H9 (cell line): ENCODE measurements around the gene PITRM1. TPM values are rescaled to one million over a fixed set of nuclear protein-coding genes. Genes with fewer than 3 reads are reported as not detected.
A peak's percentile ranks its signal among the peaks of the same experiment; 100 is the strongest.

Experiments used
- DNase-seq: peaks from one replicate; pipeline ENCODE4 v3.0.0-alpha.2; 2017
- H2AFZ ChIP-seq: one replicate; pipeline ENCODE4 v1.6.1; 2013; ENCODE audit warnings: mild to moderate bottlenecking, low read length, control low read depth, moderate library complexity
- H2AK5ac ChIP-seq: 2 replicates; pipeline ENCODE4 v1.6.1; 2013; ENCODE audit warnings: low read length, control low read depth, mixed read lengths; ENCODE audit not compliant: insufficient read length
- H2BK120ac ChIP-seq: one replicate; pipeline ENCODE4 v1.6.1; 2013; ENCODE audit warnings: low read depth, mild to moderate bottlenecking, low read length, control low read depth, inconsistent platforms; ENCODE audit not compliant: poor library complexity, severe bottlenecking
- H2BK12ac ChIP-seq: 2 replicates; pipeline ENCODE4 v1.6.1; 2013; ENCODE audit warnings: low read length, control low read depth, mixed read lengths, low read depth; ENCODE audit not compliant: insufficient read length
- H2BK15ac ChIP-seq: 2 replicates; pipeline ENCODE4 v1.6.1; 2013; ENCODE audit warnings: low read depth, low read length, control low read depth
- H2BK20ac ChIP-seq: one replicate; pipeline ENCODE4 v1.6.1; 2013; ENCODE audit warnings: low read depth, mild to moderate bottlenecking, low read length, control low read depth, inconsistent platforms; ENCODE audit not compliant: poor library complexity, severe bottlenecking
- H2BK5ac ChIP-seq: 2 replicates; pipeline ENCODE4 v1.6.1; 2013; ENCODE audit warnings: low read length, control low read depth, mixed read lengths; ENCODE audit not compliant: insufficient read length
- H3K14ac ChIP-seq: 2 replicates; pipeline ENCODE4 v1.6.1; 2013; ENCODE audit warnings: low read length, control low read depth; ENCODE audit not compliant: insufficient read depth
- H3K18ac ChIP-seq: 2 replicates; pipeline ENCODE4 v1.6.1; 2013; ENCODE audit warnings: low read depth, mild to moderate bottlenecking, mixed read lengths, low read length, control low read depth; ENCODE audit not compliant: insufficient read length
- H3K23ac ChIP-seq: 2 replicates; pipeline ENCODE4 v1.6.1; 2013; ENCODE audit warnings: low read length, control low read depth, mixed read lengths, low read depth; ENCODE audit not compliant: insufficient read length
- H3K23me2 ChIP-seq: 2 replicates; pipeline ENCODE4 v1.6.1; 2013; ENCODE audit warnings: low read depth, mild to moderate bottlenecking, mixed read lengths, low read length, control low read depth; ENCODE audit not compliant: insufficient read length, poor library complexity, severe bottlenecking
- H3K27ac ChIP-seq: 2 replicates; pipeline ENCODE4 v1.5.1; 2013; ENCODE audit warnings: low read length, control low read depth, mixed read lengths, low read depth; ENCODE audit not compliant: insufficient read length
- H3K27me3 ChIP-seq: 2 replicates; pipeline ENCODE4 v1.6.1; 2013; ENCODE audit warnings: low read length, control low read depth, inconsistent platforms; ENCODE audit not compliant: insufficient read depth
- H3K4ac ChIP-seq: 2 replicates; pipeline ENCODE4 v1.6.1; 2013; ENCODE audit warnings: low read depth, mild to moderate bottlenecking, control low read depth, inconsistent platforms, low read length, moderate library complexity
- H3K4me1 ChIP-seq: 2 replicates; pipeline ENCODE4 v1.6.1; 2013; ENCODE audit warnings: low read length, control low read depth, inconsistent platforms; ENCODE audit not compliant: insufficient read depth
- H3K4me2 ChIP-seq: 2 replicates; pipeline ENCODE4 v1.6.1; 2013; ENCODE audit warnings: low read length, control low read depth, mixed read lengths; ENCODE audit not compliant: insufficient read length, insufficient read depth
- H3K56ac ChIP-seq: 2 replicates; pipeline ENCODE4 v1.6.1; 2013; ENCODE audit warnings: low read depth, mild to moderate bottlenecking, mixed read lengths, low read length, control low read depth; ENCODE audit not compliant: insufficient read length
- H3K79me1 ChIP-seq: 2 replicates; pipeline ENCODE4 v1.6.1; 2013; ENCODE audit warnings: low read depth, mild to moderate bottlenecking, moderate library complexity, low read length, control low read depth, inconsistent platforms; ENCODE audit not compliant: insufficient read depth, poor library complexity, severe bottlenecking
- H3K79me2 ChIP-seq: 2 replicates; pipeline ENCODE4 v1.6.1; 2013; ENCODE audit warnings: low read length, control low read depth, inconsistent platforms; ENCODE audit not compliant: insufficient read depth
- H3K9ac ChIP-seq: 2 replicates; pipeline ENCODE4 v1.6.1; 2013; ENCODE audit warnings: low read length, control low read depth, mixed read lengths; ENCODE audit not compliant: insufficient read length; ENCODE audit errors: extremely low read depth
- H3K9me3 ChIP-seq: one replicate; pipeline ENCODE4 v1.6.1; 2013; ENCODE audit warnings: low read depth, low read length, inconsistent platforms; ENCODE audit not compliant: control insufficient read depth
- H3T11ph ChIP-seq: one replicate; pipeline ENCODE4 v1.6.1; 2013; ENCODE audit warnings: mild to moderate bottlenecking, low read length, control low read depth, inconsistent platforms
- H4K20me1 ChIP-seq: one replicate; pipeline ENCODE4 v1.6.1; 2013; ENCODE audit not compliant: control insufficient read depth, insufficient read length, insufficient read depth
- H4K5ac ChIP-seq: 2 replicates; pipeline ENCODE4 v1.6.1; 2013; ENCODE audit warnings: low read depth, mild to moderate bottlenecking, mixed read lengths, low read length, control low read depth; ENCODE audit not compliant: insufficient read length
- H4K8ac ChIP-seq: replicated peaks from 2 replicates; pipeline ENCODE4 v1.6.1; 2013; ENCODE audit warnings: low read length, control low read depth, mixed read lengths, low read depth; ENCODE audit not compliant: insufficient read length
- H4K91ac ChIP-seq: 2 replicates; pipeline ENCODE4 v1.6.1; 2013; ENCODE audit warnings: low read depth, mild to moderate bottlenecking, moderate library complexity, mixed read lengths, low read length, control low read depth; ENCODE audit not compliant: insufficient read length
- H3K27ac Mint-ChIP-seq, 3 experiments: 2 replicates in 2 of 3; 3 replicates in 1 of 3; pipeline ENCODE4 v1.8.0; 2020 to 2021; ENCODE audit warnings: mixed read lengths in 3 of 3, mild to moderate bottlenecking in 1 of 3, moderate library complexity in 1 of 3
- H3K27me3 Mint-ChIP-seq: 2 replicates; pipeline ENCODE4 v1.8.0; 2021; ENCODE audit warnings: low read depth, mild to moderate bottlenecking, moderate library complexity, mixed read lengths
- H3K36me3 Mint-ChIP-seq, 3 experiments: 2 replicates in 2 of 3; 3 replicates in 1 of 3; pipeline ENCODE4 v1.8.0; 2020 to 2021; ENCODE audit warnings: low read depth in 3 of 3, mixed read lengths in 3 of 3; ENCODE audit not compliant: insufficient read depth in 1 of 3
- H3K4me1 Mint-ChIP-seq, 2 experiments: 2 replicates each; pipeline ENCODE4 v1.8.0; 2020; ENCODE audit warnings: mixed read lengths in 2 of 2
- H3K4me3 Mint-ChIP-seq, 2 experiments: 2 replicates in 1 of 2; 3 replicates in 1 of 2; pipeline ENCODE4 v1.8.0; 2020 to 2021; ENCODE audit warnings: mild to moderate bottlenecking in 2 of 2, mixed read lengths in 2 of 2, moderate library complexity in 1 of 2
- H3K9me3 Mint-ChIP-seq, 2 experiments: 2 replicates in 1 of 2; 3 replicates in 1 of 2; pipeline ENCODE4 v1.8.0; 2020; ENCODE audit warnings: mild to moderate bottlenecking in 2 of 2, mixed read lengths in 2 of 2, moderate library complexity in 1 of 2
- CTCF ChIP-seq: fragments of 200-600 bp; sonication (generic); conservative IDR thresholded peaks from 3 replicates; pipeline ENCODE4 v1.8.0; 2021; ENCODE audit warnings: antibody characterized with exemption, mild to moderate bottlenecking
- WGBS: extraction: QIAGEN DNeasy Blood & Tissue Kit; methylation state at CpG from one replicate; pipeline ENCODE4 v1.1.7; 2013; ENCODE audit warnings: missing lambda C conversion rate, low lambda C conversion rate, mixed read lengths; ENCODE audit not compliant: insufficient read length; ENCODE audit errors: extremely low coverage; 5-methylcytosine and 5-hydroxymethylcytosine counted together
- total RNA-seq: library from RNA; stranded (reverse); gene quantifications from 2 replicates; pipeline ENCODE4 v1.2.1, GENCODE V29; 2021

The PITRM1 gene
- total RNA-seq, 1 experiment from 2014 or later, result 27.8 TPM

GRCh38 chr10:3108575-3109105, 63.9 kb downstream of the PITRM1 start:
- DNase-seq, result no peak
- Histone ChIP-seq H3K23me2 (no peaks in the 10 kb centered on the region), H3K79me1 (no peaks in the 10 kb centered on the region), H2BK12ac (no peak overlapping the region), H2BK20ac (no peak overlapping the region), H3K4me1 (no peaks in the 10 kb centered on the region), H3K27ac (no peak overlapping the region), H3K9me3 (no peaks in the 10 kb centered on the region), H3T11ph (no peak overlapping the region), H3K56ac (no peak overlapping the region), H3K23ac (no peak overlapping the region), H3K18ac (no peak overlapping the region), H2AK5ac (no peak overlapping the region), H2BK15ac (no peak overlapping the region), H4K5ac (no peak overlapping the region), H2AFZ (no peak overlapping the region), H4K20me1 (no peaks in the 10 kb centered on the region), H3K4ac (no peak overlapping the region), H3K14ac (no peak overlapping the region), H3K4me2 (no peak overlapping the region), H2BK120ac (no peak overlapping the region), H3K27me3 (no peaks in the 10 kb centered on the region), H2BK5ac (no peak overlapping the region), H4K8ac (no peak overlapping the region), H4K91ac (no peak overlapping the region), H3K9ac (no peak overlapping the region), H3K79me2 (no peaks in the 10 kb centered on the region)
- no peaks in the 10 kb centered on the region for H3K27me3 Mint-ChIP-seq
- peak overlapping the region in 1 of 3 experiments; percentile 31; a peak in 2 of 7 replicates for H3K27ac Mint-ChIP-seq
- no peak overlapping the region for H3K4me3 Mint-ChIP-seq
- no peak for TF ChIP-seq CTCF
- WGBS, result no CpG with 5 or more reads among the region's 21 CpGs
- H3K36me3 Mint-ChIP-seq, result peaks cover 62 to 90% (median 88%) of the 10 kb centered on the region in 3 experiments
- H3K4me1 Mint-ChIP-seq, result no peaks in the 10 kb centered on the region
- H3K9me3 Mint-ChIP-seq, result no peaks in the 10 kb centered on the region
